Left lung (tissue), 10 donors: ENCODE data around the gene KNCN. TPM values are rescaled to one million over a fixed set of nuclear protein-coding genes. Genes with fewer than 3 reads are reported as not detected.

Experiments
- ATAC-seq: fragments of 200-7000 bp; cut with Tn5 transposase; one replicate; pipeline ENCODE4 v1.9.1; 2020; ENCODE audit warnings: moderate library complexity
- DNase-seq, 4 donors: peaks; one replicate each; pipeline ENCODE4 v3.0.0-alpha.2; 2013 to 2020
- H3K27ac ChIP-seq, 2 donors: fragments of 200-600 bp; sonication (generic) in 1 of 2; one replicate each; pipeline versions ENCODE4 v1.5.0 to v1.8.0; 2020 to 2021
- H3K27me3 ChIP-seq, 2 donors: fragments of 200-600 bp; sonication (generic) in 1 of 2; one replicate each; pipeline versions ENCODE4 v1.5.0 to v1.8.0; 2020 to 2021
- H3K36me3 ChIP-seq, 2 donors: fragments of 200-600 bp; sonication (generic) in 1 of 2; one replicate each; pipeline versions ENCODE4 v1.5.0 to v1.8.0; 2020 to 2021
- H3K4me1 ChIP-seq, 2 donors: fragments of 200-600 bp; one replicate each; pipeline ENCODE4 v1.8.0; 2021
- H3K4me3 ChIP-seq, 2 donors: fragments of 200-600 bp; sonication (generic) in 1 of 2; one replicate each; pipeline versions ENCODE4 v1.5.0 to v1.8.0; 2020 to 2021; ENCODE audit warnings: mild to moderate bottlenecking in 1 of 2
- H3K9me3 ChIP-seq, 2 donors: fragments of 200-600 bp; sonication (generic) in 1 of 2; one replicate each; pipeline versions ENCODE4 v1.5.0 to v1.8.0; 2020 to 2021
- intact Hi-C, 2 donors: fragments of 100-400 bp; cut with DNase I; formaldehyde crosslinking; loops; one replicate each; pipeline versions ENCODE4 v1.11.2 to v1.14.2; 2022
- polyA plus RNA-seq, 6 donors: library from polyadenylated mRNA; unstranded; fragments of 120-200 nt; gene quantifications; one replicate each; pipeline ENCODE4 v1.2.1, GENCODE V29; 2013; ENCODE audit not compliant: insufficient read length in 6 of 6
- total RNA-seq, 2 donors: library from RNA; stranded (reverse); fragmentation: NEBNext Ultra II Directional; extraction: Animal tissue kit (Norgen Biotek cat#: 25700); gene quantifications; one replicate each; pipeline ENCODE4 v1.2.1, GENCODE V29; 2021
- TF ChIP-seq, protein P1 (sequence below), 2 donors: fragments of 200-600 bp; sonication (generic) in 1 of 2; IDR thresholded peaks; one replicate each; pipeline versions ENCODE4 v1.5.0 to v1.8.0; 2021; ENCODE audit warnings: antibody characterized with exemption in 2 of 2
- donor health status: DM: no; HTN: yes; CAD: no.
- donor health status: DM: no; HTN: no; CAD: no.

KNCN gene
- total and polyA plus RNA-seq, 8 donors = 0.07 to 0.34 (median 0.20) TPM; not detected in 5

DNA sequence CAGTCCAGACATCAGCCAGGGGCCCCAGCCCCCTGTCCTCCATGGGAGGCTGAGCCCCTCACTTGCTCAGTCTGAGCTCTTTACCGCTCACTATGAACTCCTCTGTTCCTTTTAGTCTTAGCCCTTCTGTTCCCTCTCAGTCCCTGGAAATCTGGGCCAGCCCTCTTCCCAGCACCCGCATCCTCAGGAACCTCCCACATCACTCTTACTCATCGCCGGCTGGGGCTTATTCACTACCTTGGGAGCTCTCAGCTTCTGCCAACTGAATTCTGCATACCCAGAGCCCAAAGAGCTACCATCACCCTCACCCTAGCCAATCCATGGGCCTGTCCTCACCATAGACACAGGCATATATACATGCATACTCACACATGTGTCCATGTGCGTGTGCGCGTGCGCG lies 11.5 kb downstream of the KNCN start:
- intact Hi-C loops = loop anchor here in 1 of 2 donors (10.0 kb wide), 1 partner anchor 185 kb away; no protein-coding TSS in a partner anchor
- H3K27ac ChIP-seq = no peak overlapping the region
- ATAC-seq (peak; percentile 44), DNase-seq (peak in 1 of 4 donors; percentile 18)
- H3K4me1 ChIP-seq = peaks cover 0 to 5% of the 10 kb centered on the region in 2 donors
- TF ChIP-seq, protein P1, sequence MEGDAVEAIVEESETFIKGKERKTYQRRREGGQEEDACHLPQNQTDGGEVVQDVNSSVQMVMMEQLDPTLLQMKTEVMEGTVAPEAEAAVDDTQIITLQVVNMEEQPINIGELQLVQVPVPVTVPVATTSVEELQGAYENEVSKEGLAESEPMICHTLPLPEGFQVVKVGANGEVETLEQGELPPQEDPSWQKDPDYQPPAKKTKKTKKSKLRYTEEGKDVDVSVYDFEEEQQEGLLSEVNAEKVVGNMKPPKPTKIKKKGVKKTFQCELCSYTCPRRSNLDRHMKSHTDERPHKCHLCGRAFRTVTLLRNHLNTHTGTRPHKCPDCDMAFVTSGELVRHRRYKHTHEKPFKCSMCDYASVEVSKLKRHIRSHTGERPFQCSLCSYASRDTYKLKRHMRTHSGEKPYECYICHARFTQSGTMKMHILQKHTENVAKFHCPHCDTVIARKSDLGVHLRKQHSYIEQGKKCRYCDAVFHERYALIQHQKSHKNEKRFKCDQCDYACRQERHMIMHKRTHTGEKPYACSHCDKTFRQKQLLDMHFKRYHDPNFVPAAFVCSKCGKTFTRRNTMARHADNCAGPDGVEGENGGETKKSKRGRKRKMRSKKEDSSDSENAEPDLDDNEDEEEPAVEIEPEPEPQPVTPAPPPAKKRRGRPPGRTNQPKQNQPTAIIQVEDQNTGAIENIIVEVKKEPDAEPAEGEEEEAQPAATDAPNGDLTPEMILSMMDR (IDR thresholded peaks at IDR 0.05) = no peak
- no peak overlapping the region for H3K4me3 ChIP-seq
- H3K9me3 ChIP-seq = no peaks in the 10 kb centered on the region
- no peaks in the 10 kb centered on the region for H3K36me3 ChIP-seq
- peaks cover 19 to 75% of the 10 kb centered on the region in 2 donors for H3K27me3 ChIP-seq

DNA sequence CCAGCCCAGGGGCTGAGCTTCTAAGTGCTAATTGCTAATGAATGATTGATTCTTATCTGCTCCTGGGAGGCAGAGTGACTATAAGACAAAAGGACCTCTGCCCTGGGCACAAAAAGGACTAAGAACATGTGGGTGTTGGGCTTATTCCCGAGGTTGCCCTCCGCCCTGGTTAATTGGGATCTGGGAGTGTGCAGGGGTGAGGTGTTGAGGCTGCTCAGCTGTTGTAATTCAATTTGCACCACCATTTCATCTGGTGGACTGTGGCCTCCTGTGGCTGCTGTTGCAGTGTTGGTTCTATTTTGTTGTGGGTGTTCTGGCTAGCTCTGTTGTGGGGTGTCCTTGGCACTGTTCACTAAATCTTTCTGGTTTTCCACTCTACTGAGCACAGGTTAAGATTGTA lies 13.3 kb downstream of the KNCN start:
- ATAC-seq (no peak), DNase-seq (no peak)
- Histone ChIP-seq H3K4me1 (peaks cover 0 to 7% of the 10 kb centered on the region in 2 donors), H3K36me3 (no peaks in the 10 kb centered on the region), H3K4me3 (no peak overlapping the region), H3K27me3 (peaks cover 3 to 75% of the 10 kb centered on the region in 2 donors), H3K9me3 (no peaks in the 10 kb centered on the region), H3K27ac (no peak overlapping the region)
- intact Hi-C loops = loop anchor here in 1 of 2 donors (10.0 kb wide), 1 partner anchor 187 kb away; no protein-coding TSS in a partner anchor
- TF ChIP-seq, protein P1 (IDR thresholded peaks at IDR 0.05) = no peak

DNA sequence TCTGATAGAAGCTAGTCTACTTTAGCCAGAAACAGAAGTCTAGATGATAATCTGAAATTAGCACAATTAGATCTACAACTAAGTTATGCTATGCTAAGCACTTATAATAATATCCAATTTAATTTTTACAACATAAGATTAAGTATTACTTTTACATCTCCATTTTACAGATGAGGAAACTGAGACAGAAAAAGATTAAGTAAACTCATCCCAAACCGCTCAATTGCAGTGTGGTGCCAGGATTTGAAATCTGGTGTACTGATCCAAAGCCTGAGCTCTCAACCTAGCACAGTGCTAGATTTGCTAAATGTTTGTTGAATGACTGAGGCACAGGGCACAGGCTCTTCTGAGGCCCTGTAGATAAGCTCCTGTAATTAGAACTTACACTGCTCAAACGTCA lies 13.8 kb downstream of the KNCN start:
- ATAC-seq (no peak), DNase-seq (no peak)
- intact Hi-C loops = loop anchor here in 1 of 2 donors (10.0 kb wide), 1 partner anchor 187 kb away; no protein-coding TSS in a partner anchor
- Histone ChIP-seq H3K27ac (no peak overlapping the region), H3K4me3 (no peak overlapping the region), H3K4me1 (peaks cover 0 to 7% of the 10 kb centered on the region in 2 donors), H3K9me3 (no peaks in the 10 kb centered on the region), H3K36me3 (no peaks in the 10 kb centered on the region), H3K27me3 (peaks cover 0 to 75% of the 10 kb centered on the region in 2 donors)
- TF ChIP-seq, protein P1 (IDR thresholded peaks at IDR 0.05) = no peak

DNA sequence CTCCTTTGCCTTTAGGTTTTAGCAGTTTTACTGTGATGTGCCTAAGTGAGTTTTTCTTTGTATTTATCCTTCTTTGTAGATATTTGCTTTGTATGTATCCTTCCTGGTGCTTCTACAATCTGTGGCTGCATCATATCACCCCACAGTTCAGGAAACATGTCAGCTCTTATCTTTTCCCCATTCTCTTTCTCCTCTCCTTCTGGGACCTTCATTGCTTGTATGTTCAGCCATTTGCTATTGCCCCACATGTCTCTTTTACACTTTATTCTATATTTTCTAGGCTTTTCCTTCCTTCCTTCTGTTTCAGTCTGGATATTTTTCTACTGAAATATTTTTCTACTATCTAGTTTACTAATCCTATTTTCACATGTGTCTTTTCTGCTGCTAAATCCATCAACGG lies 14.9 kb downstream of the KNCN start:
- H3K9me3 ChIP-seq = no peaks in the 10 kb centered on the region
- H3K4me3 ChIP-seq = no peak overlapping the region
- H3K4me1 ChIP-seq = peaks cover 0 to 7% of the 10 kb centered on the region in 2 donors
- H3K27ac ChIP-seq = no peak overlapping the region
- H3K36me3 ChIP-seq = no peaks in the 10 kb centered on the region
- ATAC-seq = no peak
- intact Hi-C loops = loop anchor here in 1 of 2 donors (10.0 kb wide), 1 partner anchor 188 kb away; no protein-coding TSS in a partner anchor
- DNase-seq = no peak
- TF ChIP-seq, protein P1 (IDR thresholded peaks at IDR 0.05) = no peak
- peaks cover 0 to 75% of the 10 kb centered on the region in 2 donors for H3K27me3 ChIP-seq

DNA sequence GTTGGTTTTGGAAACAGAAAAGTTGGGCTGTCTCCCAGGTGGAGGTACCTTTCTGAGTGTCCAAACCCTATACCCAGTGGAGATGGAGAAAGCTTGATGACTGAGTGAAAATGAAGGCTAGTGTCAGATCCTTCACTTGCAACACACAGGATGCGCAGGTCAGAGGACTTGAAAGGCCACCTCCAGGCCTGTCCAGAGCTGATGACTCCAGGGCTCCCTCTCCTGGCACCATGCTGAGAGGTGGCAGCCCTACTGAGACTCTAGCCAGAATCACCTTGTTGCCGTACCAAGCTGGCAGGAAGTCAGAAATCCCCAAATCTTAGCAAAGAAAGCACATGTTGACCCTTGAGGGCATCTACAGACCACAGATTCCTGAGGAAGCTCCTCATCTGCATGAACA lies 16.4 kb downstream of the KNCN start:
- intact Hi-C loops = loop anchor here in 1 of 2 donors (10.0 kb wide), 1 partner anchor 190 kb away; no protein-coding TSS in a partner anchor
- H3K27me3 ChIP-seq = peaks cover 0 to 83% of the 10 kb centered on the region in 2 donors
- no peak overlapping the region for H3K27ac ChIP-seq
- DNase-seq (peak in 1 of 4 donors; percentile 61), ATAC-seq (peak; percentile 72)
- H3K4me3 ChIP-seq = no peak overlapping the region
- H3K4me1 ChIP-seq = peaks cover 0 to 7% of the 10 kb centered on the region in 2 donors
- no peaks in the 10 kb centered on the region for H3K36me3 ChIP-seq
- TF ChIP-seq, protein P1 (IDR thresholded peaks at IDR 0.05) = no peak
- H3K9me3 ChIP-seq = no peaks in the 10 kb centered on the region
